OCI-LY1 (cell line): ENCODE data around the gene KRABD2.

Experiments used
- CTCF ChIP-seq: fragments of 200-600 bp; sonication (generic), shearing (Covaris generic); IDR thresholded peaks from 2 replicates; pipeline ENCODE4 v1.5.1; 2017; ENCODE audit warnings: mild to moderate bottlenecking, antibody characterized with exemption, low read length, moderate library complexity, mixed read lengths
- EZH2 ChIP-seq: fragments of 200-600 bp; sonication (generic), shearing (Covaris generic); IDR thresholded peaks from 2 replicates; pipeline ENCODE4 v1.8.0; 2017; ENCODE audit warnings: borderline replicate concordance, mixed run types, mild to moderate bottlenecking, antibody characterized with exemption, low read length, moderate library complexity, mixed read lengths

GRCh38 chr17:8419305-8419704 lies 42.8 kb upstream of the KRABD2 start:
- TF ChIP-seq CTCF (no peak), EZH2 (no peak)
